ENCODE measurements around the gene LPAR2. TPM values are rescaled to one million over a fixed set of nuclear protein-coding genes. Genes with fewer than 3 reads are reported as not detected.
"Not testable (repeated sequence)": the region's sequence is repeated elsewhere in the genome, so short reads cannot be mapped to it uniquely, and the experiment has no call there.

Gene LPAR2
- total RNA-seq, 2 donors from 2014 or later: 60.4 to 81.7 TPM

DNA sequence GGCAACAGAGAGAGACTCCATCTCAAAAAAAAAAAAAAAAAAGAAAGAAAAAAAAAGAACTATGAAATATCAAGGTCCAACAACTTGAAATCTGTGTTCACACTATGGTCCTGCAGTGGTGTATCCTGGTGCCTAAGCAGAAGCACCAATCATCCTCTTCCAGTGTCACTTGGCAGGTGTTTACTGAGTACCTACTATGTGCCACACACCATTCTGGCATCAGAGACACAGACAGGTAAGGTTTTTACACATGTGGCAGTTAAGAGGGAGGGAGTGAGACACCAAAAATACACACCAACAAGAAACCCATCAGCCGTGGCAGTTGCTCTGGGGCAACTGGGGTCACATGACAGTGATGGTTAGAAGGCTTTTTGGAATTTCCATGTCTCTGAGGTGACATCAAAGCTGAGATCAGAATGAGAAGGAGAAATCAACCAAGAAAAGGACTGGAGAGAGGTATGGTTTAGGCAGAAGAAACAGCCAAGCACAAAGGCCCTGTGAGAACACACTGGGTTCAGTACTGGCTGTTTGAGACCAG lies 27.2 kb downstream of the LPAR2 start:
- no peak overlapping the region for H3K4me3 Mint-ChIP-seq
- 95% methylated on average over 1 of the region's 1 CpG; no CpG with 5 or more reads in 1 of the 2 experiments for WGBS, 2 experiments (ENCODE audit: insufficient coverage in 1 of 2, insufficient read length in 1 of 2)
- H3K27ac Mint-ChIP-seq: no peak overlapping the region
- Histone ChIP-seq H3K4me1 (ENCODE audit: control insufficient read depth, insufficient read depth, low read length) (no peaks in the 10 kb centered on the region), H3K9ac (ENCODE audit: extremely low read depth, low read length, poor library complexity, severe bottlenecking) (no peak overlapping the region), H3K4me3 (ENCODE audit: low read length) (no peak overlapping the region), H3K27me3 (ENCODE audit: control insufficient read depth, insufficient read depth, low read length, poor library complexity, severe bottlenecking) (no peaks in the 10 kb centered on the region), H3K36me3 (ENCODE audit: control insufficient read depth, insufficient read depth, low read length) (peaks cover 5% of the 10 kb centered on the region), H3K27ac (ENCODE audit: low read depth, low read length) (no peak overlapping the region), H3K9me3 (ENCODE audit: control insufficient read depth, low read length) (no peaks in the 10 kb centered on the region)
- H3K9me3 Mint-ChIP-seq: no peaks in the 10 kb centered on the region
- peaks cover 5% of the 10 kb centered on the region for H3K4me1 Mint-ChIP-seq
- H3K36me3 Mint-ChIP-seq (ENCODE audit: low read depth): no peaks in the 10 kb centered on the region
- DNase-seq: no peak
- no peaks in the 10 kb centered on the region for H3K27me3 Mint-ChIP-seq (ENCODE audit: insufficient read depth)
- TF ChIP-seq, protein P1, sequence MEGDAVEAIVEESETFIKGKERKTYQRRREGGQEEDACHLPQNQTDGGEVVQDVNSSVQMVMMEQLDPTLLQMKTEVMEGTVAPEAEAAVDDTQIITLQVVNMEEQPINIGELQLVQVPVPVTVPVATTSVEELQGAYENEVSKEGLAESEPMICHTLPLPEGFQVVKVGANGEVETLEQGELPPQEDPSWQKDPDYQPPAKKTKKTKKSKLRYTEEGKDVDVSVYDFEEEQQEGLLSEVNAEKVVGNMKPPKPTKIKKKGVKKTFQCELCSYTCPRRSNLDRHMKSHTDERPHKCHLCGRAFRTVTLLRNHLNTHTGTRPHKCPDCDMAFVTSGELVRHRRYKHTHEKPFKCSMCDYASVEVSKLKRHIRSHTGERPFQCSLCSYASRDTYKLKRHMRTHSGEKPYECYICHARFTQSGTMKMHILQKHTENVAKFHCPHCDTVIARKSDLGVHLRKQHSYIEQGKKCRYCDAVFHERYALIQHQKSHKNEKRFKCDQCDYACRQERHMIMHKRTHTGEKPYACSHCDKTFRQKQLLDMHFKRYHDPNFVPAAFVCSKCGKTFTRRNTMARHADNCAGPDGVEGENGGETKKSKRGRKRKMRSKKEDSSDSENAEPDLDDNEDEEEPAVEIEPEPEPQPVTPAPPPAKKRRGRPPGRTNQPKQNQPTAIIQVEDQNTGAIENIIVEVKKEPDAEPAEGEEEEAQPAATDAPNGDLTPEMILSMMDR (conservative IDR thresholded peaks at IDR 0.05): no peak

- H3K4me3 Mint-ChIP-seq; H3K27me3 ChIP-seq (ENCODE audit: control insufficient read depth, insufficient read depth, low read length, poor library complexity, severe bottlenecking); H3K9ac ChIP-seq (ENCODE audit: extremely low read depth, low read length, poor library complexity, severe bottlenecking); H3K36me3 ChIP-seq (ENCODE audit: control insufficient read depth, insufficient read depth, low read length); H3K36me3 Mint-ChIP-seq (ENCODE audit: low read depth); DNase-seq; H3K4me1 ChIP-seq (ENCODE audit: control insufficient read depth, insufficient read depth, low read length); H3K9me3 Mint-ChIP-seq; H3K9me3 ChIP-seq (ENCODE audit: control insufficient read depth, low read length); H3K27ac ChIP-seq (ENCODE audit: low read depth, low read length); H3K27me3 Mint-ChIP-seq (ENCODE audit: insufficient read depth); H3K4me1 Mint-ChIP-seq; H3K4me3 ChIP-seq (ENCODE audit: low read length); H3K27ac Mint-ChIP-seq: not testable (repeated sequence)
- WGBS, 2 experiments (ENCODE audit: insufficient coverage in 1 of 2, insufficient read length in 1 of 2): 95% methylated on average over 13 to 20 of the region's 20 CpGs
Observed at GRCh38 chr19:19598728-19599451, 29.1 kb downstream of the LPAR2 start.

DNA sequence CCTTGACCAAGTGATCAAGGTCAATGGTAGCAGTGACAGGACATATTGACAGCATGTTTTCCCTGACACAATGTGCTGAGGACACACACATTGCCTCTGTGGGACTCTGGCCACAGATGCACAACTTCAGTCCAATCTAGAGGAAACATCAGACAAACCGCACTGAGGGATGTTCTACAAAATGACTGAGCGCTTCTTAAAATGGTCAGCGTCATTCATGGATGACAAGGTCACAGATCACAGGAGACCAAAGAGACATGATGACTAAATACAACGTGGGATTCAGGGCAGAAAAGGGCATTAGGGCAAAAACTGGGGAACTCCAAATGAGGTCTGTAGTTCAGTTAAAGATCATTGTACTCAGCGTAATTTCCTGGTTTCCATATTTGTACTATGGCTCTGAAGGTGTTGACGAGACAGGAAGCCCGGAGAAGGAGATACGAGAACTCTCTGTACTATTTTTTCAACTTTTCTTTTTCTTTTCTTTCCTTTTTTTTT lies 30.2 kb downstream of the LPAR2 start:
- TF ChIP-seq, protein P1 (conservative IDR thresholded peaks at IDR 0.05): no peak
- H3K4me1 ChIP-seq (ENCODE audit: control insufficient read depth, insufficient read depth, low read length): no peaks in the 10 kb centered on the region
- WGBS, 2 experiments (ENCODE audit: insufficient coverage in 1 of 2, insufficient read length in 1 of 2): 86 to 95% methylated on average over 5 to 8 of the region's 8 CpGs
- H3K27me3 Mint-ChIP-seq (ENCODE audit: insufficient read depth): no peaks in the 10 kb centered on the region
- H3K4me3 ChIP-seq (ENCODE audit: low read length): no peak overlapping the region
- no peak overlapping the region for H3K27ac ChIP-seq (ENCODE audit: low read depth, low read length)
- H3K36me3 Mint-ChIP-seq (ENCODE audit: low read depth): no peaks in the 10 kb centered on the region
- H3K9me3 Mint-ChIP-seq: no peaks in the 10 kb centered on the region
- no peak overlapping the region for H3K4me3 Mint-ChIP-seq
- H3K4me1 Mint-ChIP-seq: peaks cover 6% of the 10 kb centered on the region
- no peak overlapping the region for H3K27ac Mint-ChIP-seq
- H3K9ac ChIP-seq (ENCODE audit: extremely low read depth, low read length, poor library complexity, severe bottlenecking): no peak overlapping the region
- H3K36me3 ChIP-seq (ENCODE audit: control insufficient read depth, insufficient read depth, low read length): peaks cover 5% of the 10 kb centered on the region
- H3K27me3 ChIP-seq (ENCODE audit: control insufficient read depth, insufficient read depth, low read length, poor library complexity, severe bottlenecking): no peaks in the 10 kb centered on the region
- no peaks in the 10 kb centered on the region for H3K9me3 ChIP-seq (ENCODE audit: control insufficient read depth, low read length)
- no peak for DNase-seq
